Gastrocnemius medialis (tissue), 4 donors: Measurements from ENCODE around the gene TGFA. TPM values are rescaled to one million over a fixed set of nuclear protein-coding genes. Genes with fewer than 3 reads are reported as not detected.

Experiments used
- ATAC-seq, 2 donors: fragments of 150-250 bp; one replicate each; pipeline ENCODE4 v1.9.1; 2016
- DNase-seq, 2 donors: peaks; one replicate each; pipeline ENCODE4 v3.0.0-alpha.2; 2019
- H3K27ac ChIP-seq, 4 donors: fragments of 200-600 bp; sonication (generic); 1 replicate in 1 of 4; 2 replicates in 3 of 4; pipeline ENCODE4 v1.5.1; 2016 to 2018; ENCODE audit warnings: mild to moderate bottlenecking in 2 of 4, moderate library complexity in 1 of 4
- H3K27me3 ChIP-seq, 3 donors: fragments of 200-600 bp; sonication (generic) in 2 of 3; 1 replicate in 1 of 3; 2 replicates in 2 of 3; pipeline versions ENCODE4 v1.5.1 to v1.6.0; 2016 to 2019; ENCODE audit warnings: mild to moderate bottlenecking in 1 of 3, moderate library complexity in 1 of 3
- H3K36me3 ChIP-seq, 2 donors: fragments of 200-600 bp; sonication (generic) in 1 of 2; one replicate each; pipeline ENCODE4 v1.5.1; 2017 to 2018
- H3K4me1 ChIP-seq, 2 donors: fragments of 200-600 bp; sonication (generic) in 1 of 2; one replicate each; pipeline ENCODE4 v1.5.1; 2016 to 2017; ENCODE audit warnings: mild to moderate bottlenecking in 2 of 2
- H3K4me3 ChIP-seq, 4 donors: fragments of 200-600 bp; sonication (generic) in 3 of 4; 1 replicate in 1 of 4; 2 replicates in 3 of 4; pipeline ENCODE4 v1.5.1; 2016 to 2019; ENCODE audit warnings: mild to moderate bottlenecking in 2 of 4
- H3K9me3 ChIP-seq, 3 donors: fragments of 200-600 bp; sonication (generic) in 2 of 3; 1 replicate in 1 of 3; 2 replicates in 2 of 3; pipeline ENCODE4 v1.5.1; 2016 to 2019
- CTCF ChIP-seq, 5 experiments: fragments of 450-650 bp in 3 of 5; fragments of 200-600 bp in 2 of 5; sonication (generic) in 2 of 5; IDR thresholded peaks in 4 of 5; conservative IDR thresholded peaks in 1 of 5; 1 replicate in 4 of 5; 2 replicates in 1 of 5; pipeline ENCODE4 v1.5.1; 2016 to 2019; ENCODE audit warnings: antibody characterized with exemption in 5 of 5, mild to moderate bottlenecking in 3 of 5, moderate library complexity in 3 of 5
- POLR2A ChIP-seq, 2 donors: fragments of 450-650 bp; IDR thresholded peaks; one replicate each; pipeline ENCODE4 v1.6.1; 2017; ENCODE audit warnings: antibody characterized with exemption in 2 of 2, mild to moderate bottlenecking in 2 of 2, moderate library complexity in 2 of 2
- in situ Hi-C, 4 donors: fragments of 200-750 bp; cut with MboI; loops; one replicate each; pipeline versions ENCODE4 v1.15.0 to v1.8.0; 2017; ENCODE audit warnings: low sequenced_read_pairs in 4 of 4
- intact Hi-C: fragments of 100-400 bp; cut with DNase I; formaldehyde crosslinking; loops from one replicate; pipeline ENCODE4 v1.15.1; 2023; ENCODE audit warnings: low total_unique reads
- total RNA-seq, 4 donors: library from RNA; depleted of rRNA; stranded (reverse); fragments of >200 nt; gene quantifications; one replicate each; pipeline versions ENCODE4 v1.1.0 to v1.2.3, GENCODE V29; 2016

TGFA gene
- total RNA-seq, 4 donors from 2014 or later: 0.05 to 0.26 (median 0.18) TPM; not detected in 1

- no peaks in the 10 kb centered on the region for H3K9me3 ChIP-seq
- ATAC-seq (no peak), DNase-seq (no peak)
- no peaks in the 10 kb centered on the region for H3K36me3 ChIP-seq
- no peak overlapping the region for H3K27ac ChIP-seq
- no peak overlapping the region for H3K4me3 ChIP-seq
- no peak for TF ChIP-seq POLR2A (IDR thresholded peaks at IDR 0.05)
- no peak for TF ChIP-seq CTCF (IDR thresholded peaks at IDR 0.05 in 4 of 5, conservative IDR thresholded peaks at IDR 0.05 in 1 of 5)
- peaks cover 0 to 3% (median 0%) of the 10 kb centered on the region in 3 donors for H3K27me3 ChIP-seq
- in situ Hi-C loops (no loop called here), intact Hi-C loops (no loop called here)
- H3K4me1 ChIP-seq: no peaks in the 10 kb centered on the region
These were observed 17.0 kb downstream of the TGFA start for GRCh38 chr2:70536517-70537055.

- in situ Hi-C loops: no loop called here
- ATAC-seq: no peak
- TF ChIP-seq CTCF (IDR thresholded peaks at IDR 0.05 in 4 of 5, conservative IDR thresholded peaks at IDR 0.05 in 1 of 5) (no peak), POLR2A (IDR thresholded peaks at IDR 0.05) (no peak)
- intact Hi-C loops: no loop called here
- no peak for DNase-seq
- Histone ChIP-seq H3K27ac (no peak overlapping the region), H3K4me3 (no peak overlapping the region), H3K27me3 (peaks cover 0 to 3% (median 0%) of the 10 kb centered on the region in 3 donors), H3K36me3 (no peaks in the 10 kb centered on the region), H3K4me1 (no peaks in the 10 kb centered on the region), H3K9me3 (no peaks in the 10 kb centered on the region)
These were observed 18.1 kb downstream of the TGFA start for GRCh38 chr2:70535573-70535972.

GRCh38 chr2:70534183-70534836, 19.3 kb downstream of the TGFA start:
- Histone ChIP-seq H3K9me3 (no peaks in the 10 kb centered on the region), H3K27me3 (peaks cover 0 to 3% (median 0%) of the 10 kb centered on the region in 3 donors), H3K36me3 (no peaks in the 10 kb centered on the region), H3K27ac (no peak overlapping the region), H3K4me3 (no peak overlapping the region), H3K4me1 (no peaks in the 10 kb centered on the region)
- DNase-seq (no peak), ATAC-seq (no peak)
- TF ChIP-seq POLR2A (IDR thresholded peaks at IDR 0.05) (no peak), CTCF (IDR thresholded peaks at IDR 0.05 in 4 of 5, conservative IDR thresholded peaks at IDR 0.05 in 1 of 5) (no peak)
- in situ Hi-C loops: no loop called here
- intact Hi-C loops: no loop called here

GRCh38 chr2:70532244-70532935, 21.2 kb downstream of the TGFA start:
- no peaks in the 10 kb centered on the region for H3K4me1 ChIP-seq
- DNase-seq (no peak), ATAC-seq (no peak)
- H3K4me3 ChIP-seq: no peak overlapping the region
- H3K36me3 ChIP-seq: no peaks in the 10 kb centered on the region
- in situ Hi-C loops: no loop called here
- intact Hi-C loops: no loop called here
- TF ChIP-seq POLR2A (IDR thresholded peaks at IDR 0.05): no peak
- no peak for TF ChIP-seq CTCF (IDR thresholded peaks at IDR 0.05 in 4 of 5, conservative IDR thresholded peaks at IDR 0.05 in 1 of 5)
- no peaks in the 10 kb centered on the region for H3K9me3 ChIP-seq
- peaks cover 0 to 3% (median 0%) of the 10 kb centered on the region in 3 donors for H3K27me3 ChIP-seq
- H3K27ac ChIP-seq: no peak overlapping the region
